HG03575 (cell line): ENCODE results near the gene CTR9.

Source experiments
- ATAC-seq: cut with Tn5 transposase; IDR thresholded peaks from one replicate; pipeline ENCODE4 v1.9.1; 2021; ENCODE audit not compliant: unreplicated experiment, insufficient number of reproducible peaks, low FRiP score; ENCODE audit errors: extremely low read depth

CTR9 gene

DNA sequence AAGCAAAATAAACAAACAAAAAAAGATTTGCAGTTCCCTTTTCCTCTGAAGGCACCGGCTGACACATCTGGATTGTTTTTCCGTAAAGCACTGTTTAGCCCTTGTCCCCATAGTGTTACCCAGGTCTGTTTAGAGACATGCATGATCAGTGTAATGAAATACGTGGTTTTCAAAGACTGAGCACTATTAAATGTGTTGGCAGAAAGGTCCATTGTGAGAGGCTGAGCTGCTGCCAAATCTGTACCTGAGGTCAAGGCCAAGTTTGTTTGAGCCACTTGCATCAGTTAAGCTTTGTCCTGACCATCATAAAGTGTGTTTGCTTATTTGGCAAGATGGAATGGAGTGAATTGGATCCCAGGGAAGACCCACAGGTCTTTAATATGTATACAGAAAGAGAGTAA lies 26.3 kb downstream of the CTR9 start:
- no peak for ATAC-seq

DNA sequence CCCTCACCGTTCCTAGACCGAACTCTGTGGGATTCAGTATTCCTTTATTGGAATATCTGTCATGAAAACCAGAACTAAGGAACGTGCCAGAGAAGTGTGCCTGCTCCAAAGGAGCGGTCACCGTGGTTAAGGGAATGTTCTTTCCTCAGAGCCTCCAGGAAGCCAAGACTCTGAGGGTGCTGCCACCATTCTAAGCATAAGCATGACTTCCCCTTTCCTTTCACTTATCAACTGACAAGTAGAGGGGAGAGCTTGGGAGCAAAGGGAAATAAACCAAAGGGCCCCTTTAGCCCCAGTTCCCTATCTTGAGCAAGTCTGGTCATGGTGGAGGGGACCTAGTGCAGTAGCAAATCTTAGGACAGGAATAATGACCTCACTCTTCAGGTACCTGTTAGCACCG lies 26.8 kb downstream of the CTR9 start:
- ATAC-seq = no peak

DNA sequence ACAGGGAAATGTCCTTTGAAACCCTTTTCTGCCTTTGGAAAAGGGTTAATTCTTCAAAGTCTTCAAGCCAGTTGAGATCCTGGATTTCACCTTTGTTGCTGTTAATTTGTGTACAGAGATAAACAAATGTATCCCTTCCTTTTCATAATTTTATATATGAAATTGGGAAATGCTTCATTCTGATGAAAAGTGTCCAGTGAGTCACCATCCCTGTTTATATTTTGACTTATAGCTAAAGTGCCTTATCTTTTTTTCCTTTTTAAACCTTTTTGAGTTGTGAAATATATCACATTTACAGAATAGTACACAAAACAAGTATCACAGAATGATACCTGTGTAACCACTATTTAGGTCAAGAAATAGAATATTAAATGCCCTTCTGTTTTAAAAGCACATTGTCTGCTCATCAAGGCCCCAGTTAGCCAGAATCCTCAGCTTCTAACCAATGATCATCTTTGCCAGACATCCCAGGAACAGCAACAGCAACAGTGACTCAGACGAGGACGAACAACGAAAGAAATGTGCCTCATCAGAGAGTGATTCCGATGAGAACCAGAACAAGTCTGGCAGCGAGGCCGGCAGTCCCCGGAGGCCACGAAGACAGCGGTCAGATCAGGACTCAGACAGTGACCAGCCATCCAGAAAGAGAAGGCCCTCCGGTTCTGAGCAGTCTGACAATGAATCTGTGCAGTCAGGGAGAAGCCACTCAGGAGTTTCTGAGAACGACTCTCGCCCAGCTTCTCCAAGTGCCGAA lies 27.3 kb downstream of the CTR9 start:
- no peak for ATAC-seq

DNA sequence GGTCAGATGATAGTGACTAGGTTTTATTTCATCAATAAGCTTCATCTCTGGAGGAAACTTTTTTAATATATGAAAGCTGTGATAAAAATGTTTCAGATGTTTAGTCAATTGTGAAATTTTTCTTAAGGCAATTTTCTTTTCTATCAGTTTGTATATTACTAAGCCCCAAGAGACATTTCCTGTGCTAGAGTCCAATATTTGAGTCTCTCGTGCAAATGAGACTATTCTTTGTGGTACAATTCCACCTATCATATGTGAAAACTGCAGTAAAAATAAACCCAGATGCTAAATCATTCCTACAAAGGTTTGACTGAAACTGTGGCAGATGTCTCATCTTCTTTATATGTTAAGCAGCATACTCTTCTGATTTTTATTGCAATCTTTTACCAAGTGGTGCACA lies 28.0 kb downstream of the CTR9 start:
- ATAC-seq = no peak

DNA sequence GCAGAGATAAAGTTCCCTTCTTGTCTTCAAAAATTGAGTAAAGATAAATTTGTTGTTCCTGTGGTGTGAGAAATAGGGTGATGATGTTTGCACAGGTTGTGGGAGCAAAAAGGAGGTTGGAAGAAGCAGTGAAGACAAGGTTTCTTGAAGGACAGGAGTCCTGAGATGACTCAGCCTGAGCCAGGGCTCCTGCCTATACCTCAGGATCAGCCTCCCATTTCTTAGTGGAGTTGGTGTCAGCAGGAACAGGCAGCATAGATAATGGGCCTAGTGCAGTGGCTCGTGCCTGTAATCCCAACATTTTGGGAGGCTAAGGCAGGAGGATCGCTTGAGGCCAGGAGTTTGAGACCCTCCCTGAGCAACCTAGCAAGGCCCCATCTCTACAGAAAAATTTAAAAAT lies 29.0 kb downstream of the CTR9 start:
- ATAC-seq = no peak

DNA sequence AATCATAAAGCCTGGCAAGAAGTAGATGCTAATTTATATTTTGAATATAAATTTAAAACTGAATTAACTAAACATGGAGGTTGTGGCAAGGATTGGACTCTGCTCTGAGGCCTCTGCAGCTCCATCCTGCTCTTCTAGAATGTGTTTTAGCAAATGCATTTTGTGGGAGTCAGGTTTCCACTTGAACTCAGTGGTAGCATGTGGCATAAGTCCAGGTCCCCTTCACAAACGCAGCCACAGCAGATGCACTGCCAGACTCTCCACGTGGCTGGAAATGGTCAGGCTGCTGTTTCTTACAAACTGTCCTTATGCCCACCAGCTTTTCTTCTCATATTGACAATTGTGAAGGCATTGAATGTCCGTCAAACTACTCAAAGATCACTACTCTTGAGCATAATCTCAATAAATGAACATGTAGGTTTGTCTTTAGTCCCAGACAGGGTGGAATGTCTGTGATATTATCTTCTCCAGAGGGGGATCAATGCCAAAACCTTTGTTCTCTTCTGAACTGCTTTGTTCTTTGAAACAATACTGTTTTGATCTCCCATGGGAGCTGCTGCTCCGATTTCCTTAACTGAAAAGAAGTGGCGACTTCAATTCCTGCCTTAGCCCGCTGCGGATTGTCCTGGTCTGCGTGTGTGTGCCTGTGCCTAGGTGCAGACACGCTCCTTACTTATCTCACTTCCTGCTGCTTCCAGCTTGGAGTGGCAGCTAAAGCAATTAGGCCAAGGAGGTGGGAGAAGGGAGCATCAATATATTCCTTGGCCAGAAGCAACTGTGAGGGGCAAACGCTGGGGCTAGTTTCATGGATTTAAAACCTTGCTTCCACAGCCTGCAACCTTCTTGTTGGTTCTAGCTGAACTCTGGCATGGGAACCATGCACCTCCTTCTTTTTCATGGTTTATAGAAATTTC lies 33.4 kb downstream of the CTR9 start:
- ATAC-seq = no peak

DNA sequence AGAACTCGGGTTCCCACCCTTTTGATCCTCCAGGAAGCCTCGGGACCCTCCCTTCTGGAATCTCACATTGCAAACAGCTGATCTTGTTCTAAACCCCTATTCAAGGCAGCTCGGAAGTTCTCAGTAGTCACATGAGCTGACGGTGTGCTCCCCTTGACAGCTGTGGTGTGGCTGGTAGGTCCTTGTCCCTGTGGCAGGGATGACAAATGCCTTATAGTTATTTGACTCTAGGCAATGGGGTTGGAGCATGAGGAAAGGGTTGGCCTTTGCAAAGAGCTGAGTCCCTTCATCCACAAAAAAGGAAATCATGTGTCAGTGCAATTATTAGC lies 34.1 kb downstream of the CTR9 start:
- no peak for ATAC-seq

DNA sequence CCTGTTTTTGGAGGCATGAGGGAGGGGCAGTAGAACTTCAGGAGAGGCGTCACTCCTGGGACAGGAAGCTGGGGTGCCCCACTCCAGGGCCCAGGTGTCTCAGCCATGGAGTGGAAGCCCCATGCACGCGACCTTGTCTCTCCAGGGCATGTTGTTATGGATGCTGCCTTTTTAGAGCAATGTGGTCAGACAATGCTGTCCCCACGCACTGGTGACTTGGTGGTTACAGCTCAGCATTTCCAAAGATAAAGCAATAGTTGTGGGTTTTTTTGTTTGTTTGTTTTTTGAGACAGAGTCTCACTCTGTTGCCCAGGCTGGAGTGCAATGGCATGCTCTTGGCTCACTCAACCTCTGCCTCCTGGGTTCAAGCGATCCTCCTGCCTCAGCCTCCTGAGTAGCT lies 35.4 kb downstream of the CTR9 start:
- ATAC-seq = no peak

DNA sequence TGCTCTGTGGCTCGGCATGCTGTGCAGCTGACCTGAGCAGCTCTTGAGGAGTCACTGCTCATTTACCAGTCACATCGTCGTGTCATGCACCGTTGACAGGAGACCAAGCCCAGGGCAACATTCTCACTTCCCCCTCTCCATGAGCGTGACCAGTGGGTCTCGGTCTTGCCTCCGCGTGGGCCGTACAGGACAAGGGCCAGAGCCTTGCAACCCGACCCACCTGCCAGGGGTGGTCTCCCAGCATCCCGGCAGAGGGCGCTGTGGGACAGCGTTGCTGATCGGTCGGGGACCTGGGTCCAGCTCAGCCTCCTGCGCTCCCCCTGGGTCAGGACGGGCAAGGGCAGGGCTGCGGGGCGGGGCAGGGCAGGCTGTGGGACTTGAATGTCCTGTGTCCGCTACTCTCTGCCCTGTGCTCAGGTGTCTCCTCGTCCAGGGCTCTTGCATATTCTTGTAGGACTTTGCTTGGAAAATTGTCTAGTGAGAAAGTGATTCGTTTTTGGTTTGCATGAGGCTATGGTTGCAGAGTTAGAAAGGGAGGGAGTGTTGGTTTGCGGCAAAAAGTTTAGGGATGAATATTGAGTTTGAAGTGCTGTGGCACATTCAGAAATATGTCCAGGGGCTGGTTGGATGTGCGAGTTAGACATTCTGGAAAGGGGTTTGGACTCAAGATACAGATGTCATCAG lies 41.5 kb downstream of the CTR9 start:
- ATAC-seq = no peak

DNA sequence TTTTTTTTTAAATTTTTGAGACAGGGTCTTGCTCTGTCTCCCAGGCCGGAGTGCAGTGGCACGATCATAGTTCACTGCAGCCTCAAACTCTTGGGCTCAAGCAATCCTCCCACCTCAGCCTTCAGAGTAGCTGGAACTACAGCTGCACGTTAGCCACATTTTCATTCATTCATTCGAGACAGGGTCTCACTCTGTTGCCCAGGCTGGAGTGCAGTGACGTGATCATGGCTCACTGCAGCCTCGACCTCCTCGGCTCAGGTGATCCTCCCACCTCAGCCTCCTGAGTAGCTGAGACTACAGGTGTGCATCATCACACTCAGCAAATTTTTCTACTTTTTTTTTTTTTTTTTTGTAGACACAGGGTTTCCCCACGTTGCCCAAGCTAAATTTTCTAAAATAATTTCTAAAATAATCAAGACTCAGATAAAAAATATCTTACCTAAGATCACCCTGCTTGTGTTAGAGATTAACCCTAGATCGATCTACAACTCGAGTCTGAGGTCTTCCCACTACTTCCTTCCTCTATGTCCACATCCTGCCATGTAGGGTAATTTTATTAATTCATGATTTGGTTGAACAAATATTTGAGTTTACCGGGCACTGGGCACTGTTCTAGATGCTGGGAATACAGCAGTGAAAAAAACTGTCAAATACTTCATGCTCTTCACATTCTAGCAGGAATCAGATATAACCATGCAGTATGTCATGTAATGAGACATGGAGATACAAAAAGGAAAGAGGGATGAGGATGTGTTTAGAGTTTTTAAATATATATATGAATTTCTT lies 42.6 kb downstream of the CTR9 start:
- no peak for ATAC-seq

DNA sequence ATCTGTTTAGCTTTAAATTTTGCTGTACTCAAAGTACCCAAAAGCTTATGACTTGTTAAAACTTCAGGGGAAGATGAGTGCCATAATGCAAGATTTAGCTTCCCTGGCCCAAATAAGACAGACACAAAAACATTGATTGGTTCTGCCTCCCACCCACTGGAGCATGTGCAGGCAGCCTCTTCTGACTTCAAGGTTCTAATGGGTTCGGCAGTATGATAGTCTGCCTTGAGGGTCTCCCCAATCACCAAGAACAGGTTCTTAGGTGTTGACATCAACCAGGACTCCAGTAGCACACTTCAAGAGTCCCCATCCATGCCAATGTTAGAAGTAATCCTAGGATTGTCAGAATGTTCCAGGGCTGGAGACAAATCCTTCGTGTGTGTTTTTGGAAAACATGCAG lies 45.1 kb downstream of the CTR9 start:
- ATAC-seq = no peak

DNA sequence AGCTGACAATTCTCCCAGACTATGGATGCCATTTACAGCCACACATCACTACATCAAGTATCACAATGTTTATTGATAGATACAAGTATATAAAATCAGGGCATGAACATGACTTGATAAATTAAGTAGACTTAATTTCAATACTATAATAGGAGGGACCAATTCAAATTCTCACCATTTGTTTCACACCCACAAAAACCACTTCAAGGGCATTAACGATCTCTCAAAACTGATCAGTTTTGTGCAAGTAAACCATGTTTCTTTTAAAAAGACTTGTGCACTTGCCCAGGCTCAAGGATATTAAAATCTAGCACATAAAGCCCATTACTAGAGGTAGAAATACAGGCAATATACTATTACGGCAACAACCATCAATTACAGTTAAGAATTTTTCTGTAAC lies 46.0 kb downstream of the CTR9 start:
- no peak for ATAC-seq

DNA sequence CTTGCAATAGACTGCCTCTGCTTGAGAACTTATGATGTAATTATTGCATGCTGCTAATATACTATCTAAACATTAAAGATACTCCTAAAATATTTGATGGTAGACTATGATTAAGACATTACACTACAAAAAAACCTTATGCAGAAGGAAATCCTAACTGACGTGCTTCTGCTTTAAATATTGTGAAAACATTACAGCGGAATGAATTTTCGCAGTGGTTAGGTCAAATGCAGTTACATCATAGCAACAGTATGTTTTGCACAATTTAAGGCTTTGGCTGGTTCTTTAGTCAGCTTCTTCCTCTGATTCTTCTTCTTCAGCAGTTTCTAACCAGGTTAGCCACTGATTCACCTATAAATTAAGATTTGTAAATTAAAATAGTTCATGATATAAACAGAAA lies 46.5 kb downstream of the CTR9 start:
- ATAC-seq = no peak

DNA sequence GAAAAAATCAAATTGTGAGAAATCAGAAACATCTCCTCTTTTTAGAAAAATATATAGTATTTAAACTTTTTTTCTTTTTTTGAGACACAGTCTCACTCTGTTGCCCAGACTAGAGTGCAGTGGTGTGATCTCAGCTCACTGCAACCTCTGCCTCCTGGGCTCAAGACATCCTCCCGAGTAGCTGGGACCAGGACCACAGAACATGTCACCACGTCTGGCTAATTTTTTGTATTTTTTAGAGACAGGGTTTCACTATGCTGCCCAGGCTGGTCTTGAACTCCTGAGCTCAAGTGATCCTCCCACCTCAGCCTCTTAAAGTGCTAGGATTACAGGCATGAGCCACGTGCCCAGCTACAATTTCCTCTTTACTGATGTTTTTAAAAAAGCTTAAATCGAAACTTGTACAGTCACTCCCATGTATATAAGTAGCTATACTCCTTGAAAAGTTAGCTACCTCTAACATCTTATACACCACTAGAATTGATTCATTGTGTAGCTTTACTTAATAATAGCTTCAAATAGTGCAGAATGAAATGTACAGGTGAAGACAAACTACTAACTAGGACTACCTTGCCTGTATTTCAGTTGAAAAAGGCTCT lies 47.4 kb downstream of the CTR9 start:
- no peak for ATAC-seq

DNA sequence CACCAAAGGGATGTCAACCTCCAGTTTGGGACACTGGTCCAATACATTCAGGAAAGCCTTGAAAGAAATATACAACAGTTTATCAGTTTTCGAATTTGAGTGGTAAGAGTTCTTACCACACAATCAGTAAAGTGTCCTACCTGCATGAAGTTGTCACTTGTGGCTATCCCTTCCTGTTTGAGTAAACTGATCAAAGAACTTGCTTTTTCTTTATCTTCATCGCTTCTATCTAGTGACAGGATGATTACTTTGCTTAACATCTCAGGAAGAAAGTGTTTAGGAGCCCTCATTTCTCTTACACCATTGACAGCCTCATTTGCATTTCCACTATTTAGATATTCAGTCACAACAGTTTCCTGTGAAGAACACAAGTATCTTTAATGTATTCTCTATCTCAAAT lies 49.2 kb downstream of the CTR9 start:
- ATAC-seq = no peak

DNA sequence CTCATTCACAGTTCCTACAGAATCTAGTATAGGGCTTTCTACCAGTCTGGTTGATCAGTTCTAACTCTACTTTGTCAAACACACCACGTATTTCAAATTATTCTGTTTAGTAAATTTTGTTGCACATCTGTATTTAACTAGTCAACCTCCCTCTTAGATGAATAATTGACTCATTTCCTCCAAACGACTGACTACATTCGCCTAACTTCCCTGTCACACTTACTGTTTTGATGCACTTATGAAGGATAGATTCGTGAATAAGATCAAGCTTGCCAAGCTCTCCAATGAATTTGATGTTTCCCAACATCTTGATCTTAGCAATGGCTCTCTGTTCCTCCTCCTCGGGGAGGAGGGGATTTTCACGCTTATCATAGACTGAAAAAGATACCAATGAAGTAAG lies 52.6 kb downstream of the CTR9 start:
- ATAC-seq = no peak

DNA sequence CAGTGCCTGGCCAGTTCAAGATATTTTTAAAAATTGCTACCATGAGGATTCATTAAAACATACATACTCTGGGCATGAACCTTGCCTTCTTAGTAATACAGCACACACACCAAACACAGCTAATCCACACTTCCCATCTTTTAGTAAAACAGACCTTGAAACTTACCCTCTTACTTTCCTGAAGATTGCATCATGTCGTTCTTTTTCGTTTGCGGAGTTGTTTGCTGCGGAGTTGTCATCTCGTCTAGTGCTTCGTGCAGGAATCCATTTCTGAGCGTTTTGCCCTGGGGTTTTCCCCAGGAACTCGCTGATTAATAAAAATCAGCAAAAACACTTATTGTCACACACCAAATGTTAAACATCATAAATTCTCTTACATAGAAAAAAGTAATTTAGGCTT lies 54.7 kb downstream of the CTR9 start:
- ATAC-seq = no peak

DNA sequence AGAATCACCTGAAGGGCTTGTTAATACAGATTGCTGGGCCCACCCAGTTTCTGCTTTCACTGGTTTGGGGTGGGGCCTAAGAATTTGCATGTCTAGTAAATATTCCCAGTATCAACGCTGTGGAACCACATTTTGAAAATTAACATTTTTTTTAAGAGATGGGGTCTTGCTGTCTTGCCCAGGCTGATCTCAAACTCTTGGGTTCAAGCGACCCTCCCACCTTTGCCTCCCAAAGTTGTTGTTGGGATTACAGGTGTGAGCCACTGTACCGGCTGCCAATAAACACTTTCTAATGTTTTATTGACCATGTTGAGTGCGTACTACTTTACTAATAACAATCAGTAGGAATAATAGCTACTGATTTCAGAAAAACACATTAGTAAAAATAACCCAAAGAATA lies 55.2 kb downstream of the CTR9 start:
- ATAC-seq = no peak
